Liver (tissue), 9 donors: ENCODE data around the gene POLR3H. TPM values are rescaled to one million over a fixed set of nuclear protein-coding genes. Genes with fewer than 3 reads are reported as not detected.
A peak's percentile ranks its signal among the peaks of the same experiment; 100 is the strongest.

ENCODE experiments used
- DNase-seq: peaks from one replicate; pipeline ENCODE4 v3.0.0-alpha.2; 2017; ENCODE audit warnings: low spot score
- H3K27ac ChIP-seq, 2 donors: one replicate each; pipeline ENCODE4 v1.7.0; 2013; ENCODE audit warnings: inconsistent platforms in 2 of 2, low read length in 2 of 2, control low read depth in 1 of 2, low read depth in 1 of 2, mild to moderate bottlenecking in 1 of 2
- H3K27me3 ChIP-seq, 4 donors: one replicate each; pipeline versions ENCODE4 v1.6.1 to v1.7.0; 2013; ENCODE audit warnings: low read length in 3 of 4, inconsistent platforms in 1 of 4, mild to moderate bottlenecking in 1 of 4, moderate library complexity in 1 of 4; ENCODE audit not compliant: control insufficient read depth in 4 of 4, insufficient read depth in 4 of 4
- H3K36me3 ChIP-seq, 4 donors: one replicate each; pipeline versions ENCODE4 v1.6.1 to v1.7.0; 2013; ENCODE audit warnings: low read length in 3 of 4, mild to moderate bottlenecking in 3 of 4, low read depth in 1 of 4, moderate library complexity in 1 of 4; ENCODE audit not compliant: control insufficient read depth in 4 of 4, insufficient read depth in 3 of 4
- H3K4me1 ChIP-seq, 4 donors: one replicate each; pipeline versions ENCODE4 v1.6.1 to v1.7.0; 2013; ENCODE audit warnings: low read length in 3 of 4, mild to moderate bottlenecking in 3 of 4, moderate library complexity in 1 of 4; ENCODE audit not compliant: control insufficient read depth in 4 of 4, insufficient read depth in 4 of 4
- H3K4me3 ChIP-seq, 3 donors: one replicate each; pipeline versions ENCODE4 v1.6.1 to v1.7.0; 2013; ENCODE audit warnings: low read length in 3 of 3, control low read depth in 1 of 3, low read depth in 1 of 3, mild to moderate bottlenecking in 1 of 3
- H3K9ac ChIP-seq, 2 donors: one replicate each; pipeline ENCODE4 v1.7.0; 2013; ENCODE audit warnings: low read length in 2 of 2, mild to moderate bottlenecking in 2 of 2, moderate library complexity in 2 of 2, control low read depth in 1 of 2, low read depth in 1 of 2
- H3K9me3 ChIP-seq, 4 donors: one replicate each; pipeline versions ENCODE4 v1.6.1 to v1.7.0; 2013; ENCODE audit warnings: low read length in 3 of 4; ENCODE audit not compliant: control insufficient read depth in 4 of 4
- EGR1 ChIP-seq, 2 donors: IDR thresholded peaks; 2 replicates each; pipeline ENCODE4 v1.6.1; 2016 to 2018; ENCODE audit warnings: antibody characterized with exemption in 2 of 2, low read depth in 2 of 2
- GABPA ChIP-seq, 2 donors: IDR thresholded peaks in 1 of 2; conservative IDR thresholded peaks in 1 of 2; 2 replicates each; pipeline ENCODE4 v1.6.1; 2016; ENCODE audit warnings: antibody characterized with exemption in 2 of 2, mild to moderate bottlenecking in 1 of 2, moderate library complexity in 1 of 2
- HNF4A ChIP-seq, 2 donors: conservative IDR thresholded peaks; 2 replicates each; pipeline ENCODE4 v1.6.1; 2016; ENCODE audit warnings: antibody characterized with exemption in 2 of 2, mild to moderate bottlenecking in 2 of 2
- NR2F2 ChIP-seq: IDR thresholded peaks from 2 replicates; pipeline ENCODE4 v1.6.1; 2016; ENCODE audit warnings: antibody characterized with exemption
- RAD21 ChIP-seq, 2 donors: IDR thresholded peaks; 2 replicates each; pipeline ENCODE4 v1.6.1; 2016; ENCODE audit warnings: antibody characterized with exemption in 2 of 2, mild to moderate bottlenecking in 2 of 2
- TAF1 ChIP-seq: conservative IDR thresholded peaks from 2 replicates; pipeline ENCODE4 v1.6.1; 2016; ENCODE audit warnings: antibody characterized with exemption, mild to moderate bottlenecking
- WGBS: extraction: QIAGEN DNeasy Blood & Tissue Kit; methylation state at CpG from one replicate; pipeline ENCODE4 v1.1.7; 2013; 5-methylcytosine and 5-hydroxymethylcytosine counted together
- polyA plus RNA-seq, 2 donors: library from polyadenylated mRNA; stranded (reverse) in 1 of 2; unstranded in 1 of 2; fragments of 200-250 nt in 1 of 2; fragments of >200 nt in 1 of 2; fragmentation: Nextera tagmentation in 1 of 2; extraction: Ambion mirVana in 1 of 2; gene quantifications; one replicate each; pipeline versions ENCODE4 v1.2.1 to v1.2.3, GENCODE V29; 2013 to 2015
- total RNA-seq, 2 donors: library from RNA; depleted of rRNA; stranded (reverse); fragments of >200 nt; gene quantifications; one replicate each; pipeline ENCODE4 v1.2.3, GENCODE V29; 2014
- TF ChIP-seq, protein P1 (sequence below): IDR thresholded peaks from 2 replicates; pipeline ENCODE4 v1.6.1; 2016; ENCODE audit warnings: antibody characterized with exemption, mild to moderate bottlenecking
- TF ChIP-seq, protein P2 (sequence below): fragments of 150-350 bp; IDR thresholded peaks from 2 replicates; pipeline ENCODE4 v1.5.1; 2017; ENCODE audit warnings: improper control_type of control experiment, low read depth, low read length; ENCODE audit not compliant: missing input control
- TF ChIP-seq, protein P3 (sequence below): IDR thresholded peaks from 2 replicates; pipeline ENCODE4 v1.6.1; 2016; ENCODE audit warnings: antibody characterized with exemption
- TF ChIP-seq, protein P4 (sequence below): IDR thresholded peaks from 2 replicates; pipeline ENCODE4 v1.6.1; 2016; ENCODE audit warnings: antibody characterized with exemption
- donor health status: healthy.
- donor health status: healthy.
- donor health status: healthy.
- donor health status: healthy.
- donor health status: healthy.

POLR3H gene
- total and polyA plus RNA-seq, 4 donors = 11.7 to 37.7 (median 27.1) TPM

DNA sequence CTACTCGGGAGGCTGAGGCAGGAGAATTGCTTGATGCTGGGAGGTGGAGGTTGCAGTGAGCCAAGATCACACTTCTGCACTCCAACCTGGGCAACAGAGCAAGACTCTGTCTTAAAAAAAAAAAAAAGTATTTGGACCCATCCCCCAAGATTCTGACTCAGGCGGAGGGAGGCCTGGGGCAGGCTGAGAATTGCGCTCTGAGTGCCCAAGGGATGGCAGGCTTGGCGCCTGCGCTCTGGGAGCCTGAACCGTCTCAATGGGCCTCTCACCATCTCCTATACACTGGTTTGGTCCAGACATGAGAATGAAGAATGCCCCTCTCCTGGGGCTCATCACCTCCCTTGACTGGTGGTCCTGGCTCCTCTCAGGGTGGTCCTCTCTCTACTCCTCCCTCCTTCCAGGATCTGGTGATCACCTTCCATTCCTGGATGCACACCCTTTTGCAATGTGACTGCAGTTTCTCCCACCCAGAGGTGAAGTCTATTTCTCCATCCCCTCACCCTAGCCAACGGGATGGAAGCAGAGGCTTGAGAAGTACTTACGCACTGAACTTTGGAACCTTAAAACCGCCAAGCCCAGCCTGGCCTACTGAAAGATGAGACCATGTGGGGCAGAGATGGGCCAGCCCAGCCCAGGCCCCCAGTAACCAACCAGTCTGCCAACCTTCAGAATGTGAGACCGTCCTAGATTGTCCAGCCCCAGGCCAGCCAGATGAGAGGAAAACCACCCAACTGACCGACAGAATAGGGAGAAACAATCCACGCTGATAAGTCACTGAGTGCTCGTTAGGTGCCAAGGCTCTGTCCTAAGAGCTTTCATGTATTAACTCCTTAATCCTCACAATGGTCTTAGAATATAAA is 4.9 kb downstream of the POLR3H start:
- H3K27ac ChIP-seq = no peak overlapping the region
- DNase-seq = no peak
- no peaks in the 10 kb centered on the region for H3K27me3 ChIP-seq
- peaks cover 0 to 12% (median 1%) of the 10 kb centered on the region in 4 donors for H3K36me3 ChIP-seq
- H3K4me3 ChIP-seq = no peak overlapping the region
- TF ChIP-seq, protein P1, sequence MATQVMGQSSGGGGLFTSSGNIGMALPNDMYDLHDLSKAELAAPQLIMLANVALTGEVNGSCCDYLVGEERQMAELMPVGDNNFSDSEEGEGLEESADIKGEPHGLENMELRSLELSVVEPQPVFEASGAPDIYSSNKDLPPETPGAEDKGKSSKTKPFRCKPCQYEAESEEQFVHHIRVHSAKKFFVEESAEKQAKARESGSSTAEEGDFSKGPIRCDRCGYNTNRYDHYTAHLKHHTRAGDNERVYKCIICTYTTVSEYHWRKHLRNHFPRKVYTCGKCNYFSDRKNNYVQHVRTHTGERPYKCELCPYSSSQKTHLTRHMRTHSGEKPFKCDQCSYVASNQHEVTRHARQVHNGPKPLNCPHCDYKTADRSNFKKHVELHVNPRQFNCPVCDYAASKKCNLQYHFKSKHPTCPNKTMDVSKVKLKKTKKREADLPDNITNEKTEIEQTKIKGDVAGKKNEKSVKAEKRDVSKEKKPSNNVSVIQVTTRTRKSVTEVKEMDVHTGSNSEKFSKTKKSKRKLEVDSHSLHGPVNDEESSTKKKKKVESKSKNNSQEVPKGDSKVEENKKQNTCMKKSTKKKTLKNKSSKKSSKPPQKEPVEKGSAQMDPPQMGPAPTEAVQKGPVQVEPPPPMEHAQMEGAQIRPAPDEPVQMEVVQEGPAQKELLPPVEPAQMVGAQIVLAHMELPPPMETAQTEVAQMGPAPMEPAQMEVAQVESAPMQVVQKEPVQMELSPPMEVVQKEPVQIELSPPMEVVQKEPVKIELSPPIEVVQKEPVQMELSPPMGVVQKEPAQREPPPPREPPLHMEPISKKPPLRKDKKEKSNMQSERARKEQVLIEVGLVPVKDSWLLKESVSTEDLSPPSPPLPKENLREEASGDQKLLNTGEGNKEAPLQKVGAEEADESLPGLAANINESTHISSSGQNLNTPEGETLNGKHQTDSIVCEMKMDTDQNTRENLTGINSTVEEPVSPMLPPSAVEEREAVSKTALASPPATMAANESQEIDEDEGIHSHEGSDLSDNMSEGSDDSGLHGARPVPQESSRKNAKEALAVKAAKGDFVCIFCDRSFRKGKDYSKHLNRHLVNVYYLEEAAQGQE = no peak
- TF ChIP-seq, protein P2, sequence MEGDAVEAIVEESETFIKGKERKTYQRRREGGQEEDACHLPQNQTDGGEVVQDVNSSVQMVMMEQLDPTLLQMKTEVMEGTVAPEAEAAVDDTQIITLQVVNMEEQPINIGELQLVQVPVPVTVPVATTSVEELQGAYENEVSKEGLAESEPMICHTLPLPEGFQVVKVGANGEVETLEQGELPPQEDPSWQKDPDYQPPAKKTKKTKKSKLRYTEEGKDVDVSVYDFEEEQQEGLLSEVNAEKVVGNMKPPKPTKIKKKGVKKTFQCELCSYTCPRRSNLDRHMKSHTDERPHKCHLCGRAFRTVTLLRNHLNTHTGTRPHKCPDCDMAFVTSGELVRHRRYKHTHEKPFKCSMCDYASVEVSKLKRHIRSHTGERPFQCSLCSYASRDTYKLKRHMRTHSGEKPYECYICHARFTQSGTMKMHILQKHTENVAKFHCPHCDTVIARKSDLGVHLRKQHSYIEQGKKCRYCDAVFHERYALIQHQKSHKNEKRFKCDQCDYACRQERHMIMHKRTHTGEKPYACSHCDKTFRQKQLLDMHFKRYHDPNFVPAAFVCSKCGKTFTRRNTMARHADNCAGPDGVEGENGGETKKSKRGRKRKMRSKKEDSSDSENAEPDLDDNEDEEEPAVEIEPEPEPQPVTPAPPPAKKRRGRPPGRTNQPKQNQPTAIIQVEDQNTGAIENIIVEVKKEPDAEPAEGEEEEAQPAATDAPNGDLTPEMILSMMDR = no peak
- TF ChIP-seq RAD21 (IDR thresholded peaks at IDR 0.05) (no peak), HNF4A (conservative IDR thresholded peaks at IDR 0.05) (peak; percentile 44 to 49), GABPA (IDR thresholded peaks at IDR 0.05 in 1 of 2, conservative IDR thresholded peaks at IDR 0.05 in 1 of 2) (no peak), NR2F2 (no peak)
- no peaks in the 10 kb centered on the region for H3K9me3 ChIP-seq
- WGBS = 68% methylated on average over 13 of the region's 13 CpGs
- H3K9ac ChIP-seq = no peak overlapping the region
- H3K4me1 ChIP-seq = peaks cover 2 to 41% (median 32%) of the 10 kb centered on the region in 4 donors

DNA sequence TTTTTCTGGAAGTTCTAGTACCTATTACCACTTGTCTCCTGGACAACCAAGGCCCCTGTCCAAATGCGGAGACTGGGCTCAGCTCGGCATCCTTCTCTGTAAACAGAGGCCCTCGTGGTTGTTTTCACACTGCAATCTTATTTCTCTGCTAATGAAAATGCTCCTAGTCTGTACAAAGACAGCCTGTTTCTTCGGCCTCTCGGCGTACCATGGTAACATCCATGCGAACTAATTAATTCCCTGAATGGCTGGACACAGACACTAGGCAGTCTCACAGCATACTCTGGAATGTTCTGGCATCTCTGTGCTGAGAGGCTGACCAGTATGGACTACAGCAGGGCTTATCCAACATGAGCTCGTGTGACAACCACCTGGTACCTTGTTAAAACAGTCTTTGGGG is 5.7 kb downstream of the POLR3H start:
- no peaks in the 10 kb centered on the region for H3K9me3 ChIP-seq
- no peak overlapping the region for H3K4me3 ChIP-seq
- no peak overlapping the region for H3K9ac ChIP-seq
- H3K27me3 ChIP-seq = no peaks in the 10 kb centered on the region
- H3K4me1 ChIP-seq = peaks cover 2 to 37% (median 30%) of the 10 kb centered on the region in 4 donors
- H3K27ac ChIP-seq = no peak overlapping the region
- TF ChIP-seq RAD21 (IDR thresholded peaks at IDR 0.05) (no peak), TAF1 (no peak), EGR1 (IDR thresholded peaks at IDR 0.05; ENCODE audit: low read depth in 2 of 2) (no peak), GABPA (IDR thresholded peaks at IDR 0.05 in 1 of 2, conservative IDR thresholded peaks at IDR 0.05 in 1 of 2) (no peak)
- TF ChIP-seq, protein P1 = no peak
- TF ChIP-seq, protein P2 = no peak
- TF ChIP-seq, protein P3, sequence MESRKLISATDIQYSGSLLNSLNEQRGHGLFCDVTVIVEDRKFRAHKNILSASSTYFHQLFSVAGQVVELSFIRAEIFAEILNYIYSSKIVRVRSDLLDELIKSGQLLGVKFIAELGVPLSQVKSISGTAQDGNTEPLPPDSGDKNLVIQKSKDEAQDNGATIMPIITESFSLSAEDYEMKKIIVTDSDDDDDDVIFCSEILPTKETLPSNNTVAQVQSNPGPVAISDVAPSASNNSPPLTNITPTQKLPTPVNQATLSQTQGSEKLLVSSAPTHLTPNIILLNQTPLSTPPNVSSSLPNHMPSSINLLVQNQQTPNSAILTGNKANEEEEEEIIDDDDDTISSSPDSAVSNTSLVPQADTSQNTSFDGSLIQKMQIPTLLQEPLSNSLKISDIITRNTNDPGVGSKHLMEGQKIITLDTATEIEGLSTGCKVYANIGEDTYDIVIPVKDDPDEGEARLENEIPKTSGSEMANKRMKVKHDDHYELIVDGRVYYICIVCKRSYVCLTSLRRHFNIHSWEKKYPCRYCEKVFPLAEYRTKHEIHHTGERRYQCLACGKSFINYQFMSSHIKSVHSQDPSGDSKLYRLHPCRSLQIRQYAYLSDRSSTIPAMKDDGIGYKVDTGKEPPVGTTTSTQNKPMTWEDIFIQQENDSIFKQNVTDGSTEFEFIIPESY = no peak
- TF ChIP-seq, protein P4, sequence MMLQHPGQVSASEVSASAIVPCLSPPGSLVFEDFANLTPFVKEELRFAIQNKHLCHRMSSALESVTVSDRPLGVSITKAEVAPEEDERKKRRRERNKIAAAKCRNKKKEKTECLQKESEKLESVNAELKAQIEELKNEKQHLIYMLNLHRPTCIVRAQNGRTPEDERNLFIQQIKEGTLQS = no peak
- 94% methylated on average over 8 of the region's 8 CpGs for WGBS
- peaks cover 0 to 12% (median 1%) of the 10 kb centered on the region in 4 donors for H3K36me3 ChIP-seq
- DNase-seq = no peak
